Daoy (cell line): ENCODE measurements around the gene STARD5. TPM values are rescaled to one million over a fixed set of nuclear protein-coding genes. Genes with fewer than 3 reads are reported as not detected.

ENCODE experiments used
- DNase-seq: peaks from one replicate; pipeline ENCODE4 v3.0.0-alpha.2; 2015; ENCODE audit warnings: low read depth
- total RNA-seq: library from RNA; depleted of rRNA; stranded (reverse); fragments of >200 nt; shearing (Covaris generic); gene quantifications from 2 replicates; pipeline ENCODE4 v1.2.3, GENCODE V29; 2014

STARD5 gene
- total RNA-seq, 1 experiment from 2014 or later = 1.7 TPM

GRCh38 chr15:81274931-81275707 lies 48.8 kb downstream of the STARD5 start:
- peak; percentile 81 for DNase-seq

GRCh38 chr15:81274255-81274654 lies 49.7 kb downstream of the STARD5 start:
- DNase-seq = no peak

GRCh38 chr15:81273855-81274254 lies 50.1 kb downstream of the STARD5 start:
- DNase-seq = no peak

- DNase-seq = no peak
Observed at GRCh38 chr15:81273200-81273599, 50.7 kb downstream of the STARD5 start.

- no peak for DNase-seq
Observed at GRCh38 chr15:81271761-81272644, 51.9 kb downstream of the STARD5 start.

- peak; percentile 17 for DNase-seq
Observed at GRCh38 chr15:81270781-81271491, 53.0 kb downstream of the STARD5 start.

- no peak for DNase-seq
Observed at GRCh38 chr15:81270188-81270587, 53.8 kb downstream of the STARD5 start.

- no peak for DNase-seq
Observed at GRCh38 chr15:81268881-81269601, 54.9 kb downstream of the STARD5 start.

GRCh38 chr15:81268340-81268739 lies 55.6 kb downstream of the STARD5 start:
- DNase-seq = no peak

- DNase-seq = peak; percentile 85
Observed at GRCh38 chr15:81265944-81266775, 57.8 kb downstream of the STARD5 start.

- no peak for DNase-seq
Observed at GRCh38 chr15:81265256-81265943, 58.5 kb downstream of the STARD5 start.

GRCh38 chr15:81264072-81264857 lies 59.7 kb downstream of the STARD5 start:
- DNase-seq = no peak

- no peak for DNase-seq
Observed at GRCh38 chr15:81263477-81263876, 60.5 kb downstream of the STARD5 start.

- no peak for DNase-seq
Observed at GRCh38 chr15:81261172-81261811, 62.6 kb downstream of the STARD5 start.

- DNase-seq = no peak
Observed at GRCh38 chr15:81259760-81260298, 64.1 kb downstream of the STARD5 start.
